ENCODE measurements around the gene AKR1C2.
"Not testable (repeated sequence)": the region's sequence is repeated elsewhere in the genome, so short reads cannot be mapped to it uniquely, and the experiment has no call there.

The AKR1C2 gene

DNA sequence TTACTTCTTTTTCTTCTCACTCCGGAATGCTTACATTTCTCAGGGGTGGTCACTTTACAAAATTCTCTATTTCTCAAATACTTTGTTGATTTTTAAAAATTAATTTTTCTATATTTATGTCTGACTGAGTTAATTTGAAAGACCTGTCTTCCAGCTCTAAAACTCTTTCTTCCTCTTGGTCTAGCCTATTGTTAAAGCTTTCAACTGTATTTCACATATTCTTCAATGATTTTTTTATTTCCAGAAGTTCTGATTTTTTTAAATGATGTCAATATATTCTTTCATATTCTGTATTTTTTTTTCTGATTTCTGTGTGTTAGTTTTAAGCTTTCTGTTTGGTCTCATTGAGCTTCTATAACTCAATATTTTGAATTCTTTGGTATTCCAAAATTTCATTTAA, 27.3 kb upstream of the AKR1C2 start:
- no peak for DNase-seq (ENCODE audit: low read depth, low spot score)
- no peak overlapping the region for H3K27ac ChIP-seq

DNA sequence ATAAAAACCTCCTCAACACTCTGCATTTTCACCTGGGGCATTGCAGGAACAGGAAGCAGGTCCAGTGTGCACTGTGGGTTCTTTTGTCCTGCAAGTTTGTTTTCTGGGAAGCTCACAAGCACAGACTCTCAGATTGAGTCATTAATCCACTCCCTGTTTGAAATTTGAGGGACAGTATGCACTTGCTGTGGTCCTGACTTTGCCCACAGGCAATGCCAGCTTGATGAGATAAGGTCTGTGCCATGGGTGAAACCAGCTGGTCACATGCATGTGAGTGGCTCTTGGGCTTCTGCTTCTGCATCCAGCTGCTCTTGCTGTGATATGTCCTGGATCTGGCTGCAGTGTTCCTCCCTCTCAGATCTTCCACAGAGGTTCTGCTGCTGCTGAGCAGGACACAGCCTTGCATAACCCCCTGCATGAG, 21.8 kb upstream of the AKR1C2 start:
- not testable (repeated sequence) for DNase-seq (ENCODE audit: low read depth, low spot score)
- peak overlapping the region; percentile 14 for H3K27ac ChIP-seq

DNA sequence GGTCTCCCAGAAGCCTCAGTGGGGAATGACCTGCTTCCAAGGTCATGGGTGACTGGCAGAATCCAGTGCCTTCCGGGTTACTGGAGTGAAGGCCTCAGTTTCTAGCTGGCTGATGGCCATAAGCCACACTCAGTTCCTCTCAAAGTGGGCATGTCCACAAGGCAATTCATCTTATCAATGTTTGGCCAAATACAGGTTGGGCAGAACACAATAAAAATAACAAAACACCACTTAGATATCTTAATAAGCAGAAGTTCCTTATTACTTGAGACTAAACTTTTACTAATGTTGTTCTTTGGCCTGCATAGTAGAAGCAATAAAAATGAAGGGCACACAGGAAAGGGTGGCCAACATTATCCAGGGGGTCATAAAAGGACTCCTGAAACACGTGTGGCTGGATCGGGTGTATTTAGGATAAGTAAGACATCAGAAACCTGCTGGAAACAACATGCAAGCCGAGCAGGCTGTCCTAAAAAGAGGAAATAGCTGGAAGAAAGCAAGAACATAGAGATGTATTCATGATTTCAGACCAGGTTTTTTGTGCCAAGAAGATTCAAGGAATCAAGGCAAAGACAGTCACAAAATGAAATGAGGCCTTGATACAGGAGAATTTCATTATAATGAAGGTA, 19.6 kb upstream of the AKR1C2 start:
- H3K27ac ChIP-seq, result no peak overlapping the region
- no peak for DNase-seq (ENCODE audit: low read depth, low spot score)

DNA sequence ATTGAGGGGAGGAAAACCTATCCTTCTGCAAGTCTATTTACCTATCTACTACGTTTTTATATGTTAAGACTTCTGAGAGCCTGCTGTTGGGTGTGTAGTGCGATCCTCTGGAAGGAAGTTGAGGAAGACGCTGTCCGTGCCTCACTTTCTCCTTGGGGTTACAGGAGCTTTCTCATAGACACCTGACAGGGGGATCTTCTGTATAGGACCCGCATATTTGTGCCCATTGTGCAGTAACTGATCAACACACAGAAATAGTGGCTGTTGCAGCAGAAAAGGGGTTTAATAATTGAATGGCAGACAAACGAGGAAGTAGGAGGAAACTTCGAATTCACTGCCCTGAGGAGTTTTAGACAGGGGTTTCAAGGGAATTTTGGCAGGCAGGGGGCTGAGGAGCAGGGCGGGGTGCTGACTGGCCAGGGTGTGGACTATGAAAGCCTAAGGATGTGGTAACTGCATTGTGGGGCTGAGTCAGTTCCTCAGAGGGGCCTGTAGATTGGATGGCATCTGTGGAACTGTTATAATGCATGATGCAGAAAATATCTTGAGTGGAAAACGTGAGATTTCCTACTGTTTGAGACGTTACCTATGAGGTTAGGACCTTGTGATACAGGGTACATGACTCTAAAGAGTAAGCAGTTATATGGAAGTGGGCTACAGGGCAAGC, 18.1 kb upstream of the AKR1C2 start:
- not testable (repeated sequence) for DNase-seq (ENCODE audit: low read depth, low spot score); H3K27ac ChIP-seq

DNA sequence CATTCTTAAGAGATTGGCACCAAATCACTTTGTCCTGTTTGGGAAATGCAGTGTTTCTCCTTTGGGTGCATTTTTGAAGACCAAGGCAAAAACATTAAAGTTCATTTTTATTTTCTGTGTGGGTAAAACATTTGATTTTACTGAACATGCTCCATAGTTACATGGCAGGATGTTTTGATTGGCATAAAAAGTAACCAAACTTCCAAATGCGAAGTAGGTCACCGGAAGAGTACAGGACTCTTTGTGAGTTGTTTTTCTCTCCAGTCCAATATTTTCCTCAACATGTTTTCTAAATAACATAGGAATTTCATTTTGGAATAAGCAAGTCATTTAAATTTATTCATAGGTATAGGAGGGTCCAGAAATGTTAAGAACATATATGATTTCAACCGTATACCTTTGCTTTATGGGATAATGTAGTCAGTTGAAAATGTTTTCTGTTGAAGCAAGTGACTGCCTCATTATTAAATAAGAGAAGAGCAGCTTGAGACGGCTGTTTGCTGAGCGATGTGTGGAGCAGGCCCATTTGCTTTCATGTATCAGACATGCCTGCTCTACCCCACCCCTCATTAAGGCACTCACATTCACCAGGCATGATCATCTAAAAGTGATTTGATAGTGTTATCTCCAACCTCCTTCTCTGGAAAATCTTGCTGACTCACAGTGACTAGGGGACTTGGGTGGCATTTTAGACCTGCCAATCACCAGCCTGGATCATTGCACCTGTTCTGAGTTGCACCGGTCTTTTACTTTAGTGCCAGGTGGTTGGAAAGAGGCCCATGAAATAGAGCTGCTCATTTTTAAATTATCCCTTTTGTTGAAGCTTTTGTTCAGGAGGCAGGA, 16.3 kb upstream of the AKR1C2 start:
- H3K27ac ChIP-seq, result peak overlapping the region; percentile 23
- DNase-seq (ENCODE audit: low read depth, low spot score), result not testable (repeated sequence)

DNA sequence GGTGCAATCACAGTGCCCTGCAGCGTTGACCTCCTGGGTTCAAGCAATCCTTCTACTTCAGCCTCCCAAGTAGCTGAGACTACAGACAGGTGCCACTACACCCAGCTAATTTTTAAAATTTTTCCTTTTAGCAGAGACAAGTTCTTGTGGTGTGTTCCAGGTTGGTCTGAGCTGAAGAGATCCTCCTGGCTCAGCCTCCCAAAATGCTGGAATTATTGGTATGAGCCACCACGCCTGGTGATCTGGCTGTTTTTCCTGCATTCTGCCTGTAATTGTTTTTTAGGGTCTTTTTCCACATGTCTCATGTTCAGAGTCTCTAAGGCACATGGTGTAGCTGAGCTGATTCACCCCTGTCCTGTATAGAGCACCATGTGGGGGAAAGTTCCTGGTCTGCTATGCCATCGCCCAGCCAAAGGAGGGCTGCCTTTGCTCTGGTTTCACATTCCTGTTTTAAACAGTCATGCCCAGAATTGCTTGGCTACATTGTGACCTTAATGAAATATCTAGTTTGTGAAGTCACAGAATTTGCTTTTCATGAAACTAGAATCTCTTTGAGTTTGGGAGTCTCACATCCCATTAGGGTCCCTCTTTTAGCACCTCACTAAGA, 15.1 kb upstream of the AKR1C2 start:
- DNase-seq (ENCODE audit: low read depth, low spot score), result not testable (repeated sequence)
- H3K27ac ChIP-seq, result peak overlapping the region; percentile 23

DNA sequence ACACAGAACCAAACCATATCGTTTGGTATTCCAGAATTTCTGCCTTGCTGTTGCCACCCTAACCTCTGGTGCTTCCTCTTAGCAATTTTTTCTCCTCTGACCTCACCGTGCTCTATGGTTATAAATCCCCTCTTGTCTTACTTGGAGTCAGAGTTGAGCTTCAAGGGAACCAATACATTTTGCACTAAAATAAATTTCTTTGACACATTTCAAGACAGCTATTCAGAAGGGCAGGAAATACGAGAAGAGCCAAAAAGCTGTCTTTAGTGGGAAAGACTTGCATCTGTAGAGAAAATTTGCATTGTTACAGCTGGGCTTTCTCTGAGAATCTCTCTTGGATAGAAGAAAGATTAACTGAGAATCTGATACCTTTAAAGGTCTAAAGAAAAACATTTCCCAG, 14.5 kb upstream of the AKR1C2 start:
- no peak overlapping the region for H3K27ac ChIP-seq
- DNase-seq (ENCODE audit: low read depth, low spot score), result no peak

DNA sequence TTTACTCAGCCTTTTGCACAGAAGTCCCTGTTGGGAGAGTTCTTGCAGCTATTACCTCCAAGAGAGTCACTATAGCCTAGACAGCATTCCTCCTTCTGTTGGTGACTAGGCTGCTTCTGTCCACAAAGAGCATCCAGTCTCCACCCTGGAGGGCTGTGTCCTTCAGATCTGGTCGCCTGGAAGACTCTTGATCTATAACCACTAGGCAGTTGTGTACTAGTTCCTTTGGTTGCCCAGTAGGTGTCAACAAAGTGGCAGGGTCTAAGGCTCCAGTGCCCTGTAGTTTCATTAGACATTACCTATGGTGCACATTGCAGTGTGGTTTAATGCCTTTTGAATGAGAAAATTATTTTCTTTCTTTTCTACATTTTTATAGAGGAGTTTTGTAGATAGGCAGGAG, 11.3 kb upstream of the AKR1C2 start:
- DNase-seq (ENCODE audit: low read depth, low spot score), result no peak
- H3K27ac ChIP-seq, result no peak overlapping the region

DNA sequence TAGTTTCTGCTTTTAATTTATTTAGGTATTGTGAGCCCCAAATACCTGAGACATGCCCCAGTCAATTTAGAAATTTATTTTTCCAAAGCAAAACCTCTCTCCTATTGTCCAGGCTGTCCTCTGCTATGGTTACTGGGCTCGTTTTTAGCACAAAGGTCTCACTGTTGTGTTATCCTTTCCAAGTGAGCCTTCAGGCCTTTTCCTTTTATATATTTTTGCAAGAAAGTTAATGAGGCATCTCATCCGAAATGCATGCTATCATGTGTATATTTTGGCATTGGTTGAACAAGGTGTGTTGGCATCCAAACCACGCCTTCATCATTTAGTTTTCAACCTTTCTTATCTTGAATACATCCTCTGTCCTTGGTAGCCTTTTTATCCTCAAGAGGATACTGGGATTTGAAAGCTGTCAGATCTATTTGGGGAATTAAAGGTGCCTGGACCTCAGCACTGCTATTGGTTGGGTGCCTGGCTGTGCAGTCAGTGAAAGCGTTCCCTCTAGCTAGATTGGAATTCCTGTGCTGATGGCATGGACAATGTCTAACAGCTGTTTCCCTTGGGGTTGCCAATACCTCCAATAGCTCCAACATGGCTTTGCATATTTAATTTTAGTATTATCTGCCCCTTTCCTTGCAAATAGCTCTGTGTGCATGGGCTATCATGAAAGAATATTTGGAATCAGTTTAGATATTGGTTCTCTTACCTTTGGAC, 10.7 kb upstream of the AKR1C2 start:
- DNase-seq (ENCODE audit: low read depth, low spot score), result not testable (repeated sequence)

DNA sequence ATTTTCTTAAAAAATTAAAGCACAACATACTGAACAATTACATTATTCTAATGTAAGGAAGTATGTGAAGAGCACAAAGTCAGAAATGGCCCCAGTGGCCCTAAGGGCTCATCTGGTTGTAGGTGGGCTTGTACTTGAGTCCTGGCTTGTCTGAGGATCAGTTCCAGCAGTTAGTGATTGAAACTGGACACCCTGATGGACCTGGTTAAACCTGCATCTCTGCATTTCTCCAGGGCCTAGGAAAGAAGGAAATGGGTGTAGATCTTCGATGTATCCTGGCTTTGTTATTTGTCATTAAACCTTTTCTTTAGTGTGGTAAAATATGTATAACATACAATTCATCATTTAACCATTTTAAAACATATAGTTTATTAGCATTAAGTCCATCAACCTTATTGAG, 9.7 kb upstream of the AKR1C2 start:
- no peak for DNase-seq (ENCODE audit: low read depth, low spot score)
- no peak overlapping the region for H3K27ac ChIP-seq

More for the DNA sequence above, 10.7 kb upstream of the AKR1C2 start:
- H3K27ac ChIP-seq, result not testable (repeated sequence)

DNA sequence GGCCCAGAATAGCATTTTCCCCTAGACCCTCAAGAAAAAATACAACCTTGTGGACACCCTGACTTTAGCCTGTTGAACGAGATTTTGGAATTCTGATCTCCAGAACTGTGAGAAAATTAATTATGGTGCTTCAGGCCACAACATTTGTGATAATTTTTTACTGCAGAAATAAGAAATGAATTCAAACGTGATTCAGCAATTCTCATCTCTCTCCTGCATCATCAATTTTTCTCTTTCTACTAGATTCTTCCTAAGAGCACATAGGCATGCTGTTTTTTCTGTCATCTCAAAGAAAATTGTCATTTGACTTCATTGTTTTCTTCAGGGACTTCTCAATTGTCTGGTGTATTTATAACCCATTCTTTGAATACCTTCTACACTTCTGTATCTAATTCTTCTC, 8.9 kb upstream of the AKR1C2 start:
- DNase-seq (ENCODE audit: low read depth, low spot score), result no peak

DNA sequence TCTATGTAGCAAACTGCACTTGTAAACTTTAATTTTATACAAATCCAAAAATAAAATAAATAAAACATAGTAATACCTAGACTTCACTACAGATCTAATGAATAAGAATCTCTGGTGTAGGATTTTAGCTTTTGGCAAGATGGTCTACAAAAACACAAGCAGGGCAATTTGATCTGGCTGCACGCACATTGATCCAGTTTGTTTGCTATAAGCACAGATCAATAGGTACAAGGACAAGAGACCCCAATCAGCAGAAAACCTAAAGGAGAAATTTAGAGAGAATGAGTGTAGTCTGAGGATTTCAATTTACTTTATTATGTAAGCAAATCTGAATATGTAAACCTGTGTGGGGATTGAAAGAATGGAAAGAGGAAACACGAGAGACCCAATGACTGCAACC, 7.7 kb upstream of the AKR1C2 start:
- not testable (repeated sequence) for H3K27ac ChIP-seq; DNase-seq (ENCODE audit: low read depth, low spot score)

More for the DNA sequence above, 8.9 kb upstream of the AKR1C2 start:
- H3K27ac ChIP-seq, result no peak overlapping the region

DNA sequence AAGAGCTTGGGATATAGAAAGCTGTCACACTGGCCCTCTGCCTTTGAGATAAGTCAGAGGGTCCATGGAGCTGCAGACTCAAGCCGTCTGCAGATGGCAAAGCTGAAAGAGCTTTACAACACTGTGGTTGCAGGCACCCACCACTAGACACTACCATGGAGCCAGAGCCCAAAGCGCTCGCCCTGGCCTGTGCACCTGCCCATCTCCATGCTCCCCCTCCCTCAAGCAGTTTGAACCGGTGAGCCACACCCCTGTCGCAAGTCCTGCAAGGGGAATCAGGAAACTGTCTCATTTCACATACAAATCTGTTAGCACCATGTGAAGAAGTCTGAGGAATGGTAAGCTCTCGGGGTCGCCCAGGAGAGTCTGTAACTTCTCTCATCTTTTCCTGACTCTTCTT, 6.4 kb upstream of the AKR1C2 start:
- H3K27ac ChIP-seq; DNase-seq (ENCODE audit: low read depth, low spot score): not testable (repeated sequence)

DNA sequence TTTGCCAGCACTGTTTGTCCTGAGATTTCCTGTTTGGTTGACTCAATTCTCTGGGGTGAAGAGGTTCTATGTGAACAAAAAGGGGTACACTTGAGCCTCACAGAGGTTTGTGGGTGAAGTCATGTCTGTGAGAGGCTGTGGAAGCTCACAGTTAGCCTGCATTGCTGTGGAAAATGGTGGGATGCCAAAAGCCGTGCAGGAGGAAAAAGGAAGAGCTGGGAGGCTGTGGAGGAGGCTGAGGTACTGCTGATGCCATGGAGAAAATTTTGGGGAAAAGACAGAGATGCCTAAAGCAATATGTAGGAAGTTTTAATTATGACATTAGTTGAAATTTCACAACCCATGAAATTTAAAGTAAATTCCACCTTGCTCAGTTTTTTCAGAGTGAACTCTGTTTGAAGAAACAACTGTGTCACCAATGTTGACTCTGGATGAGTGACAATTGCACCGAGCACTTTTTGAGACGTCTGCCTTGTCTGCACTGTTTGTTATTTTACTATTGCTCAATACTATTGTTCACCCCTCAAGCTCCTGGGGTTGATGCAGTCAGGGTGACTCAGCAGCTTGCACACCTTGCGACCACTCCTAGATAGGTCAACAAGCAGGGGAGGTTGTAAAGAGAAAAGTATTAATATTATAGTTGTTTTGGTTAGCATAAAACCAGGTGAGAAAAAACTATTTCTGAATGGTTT, 5.3 kb upstream of the AKR1C2 start:
- DNase-seq (ENCODE audit: low read depth, low spot score), result peak; percentile 53
- H3K27ac ChIP-seq, result peak overlapping the region; percentile 45

DNA sequence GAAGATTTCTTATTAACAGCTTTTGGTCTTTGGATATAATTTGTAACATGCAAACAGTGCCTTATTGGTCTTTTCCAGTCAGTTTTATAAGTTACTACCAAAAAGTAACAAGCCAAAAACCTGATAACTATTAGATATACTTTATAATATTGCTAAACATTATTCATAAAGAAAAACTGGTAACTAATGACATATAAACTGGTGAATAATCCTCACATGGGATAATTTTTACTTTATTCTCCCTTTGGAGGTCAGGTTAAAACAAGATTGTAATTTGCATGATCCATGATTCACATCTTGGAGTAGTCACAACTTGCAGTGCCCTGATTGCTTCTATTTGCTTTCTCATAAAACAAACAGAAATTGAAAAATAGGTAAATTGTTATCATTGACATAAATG, 844 bp upstream of the AKR1C2 start:
- not testable (repeated sequence) for DNase-seq (ENCODE audit: low read depth, low spot score)
- peak overlapping the region; percentile 91 for H3K27ac ChIP-seq

DNA sequence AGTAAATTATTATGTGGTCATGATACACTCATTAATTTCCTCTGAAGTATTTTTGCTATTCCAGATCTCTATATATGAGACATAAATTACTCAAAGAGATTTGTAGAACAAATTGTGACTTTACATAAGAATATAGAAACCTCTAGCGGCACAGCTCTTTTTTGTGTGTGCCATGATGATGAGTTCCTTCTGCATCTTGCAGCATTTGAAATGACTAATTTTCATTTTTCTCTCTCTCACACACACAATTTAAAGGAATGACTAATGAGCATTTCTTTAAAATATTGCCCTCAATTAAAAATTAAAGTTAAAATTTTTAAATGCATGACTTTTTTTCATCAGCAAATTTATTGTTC, 351 bp upstream of the AKR1C2 start:
- not testable (repeated sequence) for DNase-seq (ENCODE audit: low read depth, low spot score)
- peak overlapping the region; percentile 91 for H3K27ac ChIP-seq

DNA sequence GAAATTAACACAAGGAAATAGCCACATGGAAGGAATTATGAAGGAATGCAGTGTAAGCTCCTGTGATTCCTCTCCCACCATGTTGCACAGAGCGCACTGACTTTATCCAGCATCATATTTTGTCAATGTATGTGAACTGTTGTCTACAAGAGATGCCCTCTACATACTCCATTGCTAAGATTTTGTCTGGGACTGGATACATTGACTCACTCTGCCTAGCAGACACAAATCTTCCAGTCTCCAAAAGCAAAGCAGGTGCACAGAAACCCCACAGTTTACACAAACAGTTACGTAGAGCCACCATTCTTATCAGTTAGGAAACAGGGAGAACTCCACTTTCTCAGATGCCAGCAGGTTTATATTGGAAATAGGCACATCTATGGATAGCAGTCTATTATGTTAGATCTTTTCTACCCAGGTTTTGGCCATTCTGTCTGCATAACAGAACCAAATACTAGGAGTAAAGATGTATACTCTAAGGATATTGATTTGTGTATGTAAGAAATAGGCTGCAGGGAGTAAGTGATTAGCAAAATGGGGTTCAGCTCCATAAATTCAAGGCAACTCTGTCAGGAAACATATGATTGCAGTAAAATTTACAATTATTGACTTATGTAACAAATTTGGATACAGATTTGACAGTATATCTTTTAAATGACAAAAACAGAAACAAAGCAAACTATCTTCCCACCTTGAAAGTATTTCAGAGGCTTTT, 1.5 kb downstream of the AKR1C2 start:
- no peak overlapping the region for H3K27ac ChIP-seq
- no peak for DNase-seq (ENCODE audit: low read depth, low spot score)

DNA sequence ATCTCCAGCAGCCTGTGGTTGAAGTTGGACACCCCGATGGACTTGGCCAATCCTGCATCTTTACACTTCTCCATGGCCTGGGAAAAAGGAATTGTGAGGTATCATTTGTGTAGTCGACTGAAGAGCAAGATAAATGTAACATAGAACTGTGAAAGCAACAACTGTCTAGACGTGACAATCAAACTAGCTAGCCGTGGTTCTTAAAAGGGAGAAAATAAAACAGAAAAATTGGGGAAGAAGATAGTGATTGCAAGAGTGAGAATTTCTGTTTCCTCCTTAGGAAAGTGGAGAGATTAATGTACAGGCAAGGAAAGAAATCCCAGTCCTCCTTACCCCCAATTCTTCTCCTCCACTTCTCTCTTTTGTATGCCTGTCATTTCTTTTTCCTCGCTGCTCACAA, 5.0 kb downstream of the AKR1C2 start:
- no peak overlapping the region for H3K27ac ChIP-seq
- DNase-seq (ENCODE audit: low read depth, low spot score), result no peak

DNA sequence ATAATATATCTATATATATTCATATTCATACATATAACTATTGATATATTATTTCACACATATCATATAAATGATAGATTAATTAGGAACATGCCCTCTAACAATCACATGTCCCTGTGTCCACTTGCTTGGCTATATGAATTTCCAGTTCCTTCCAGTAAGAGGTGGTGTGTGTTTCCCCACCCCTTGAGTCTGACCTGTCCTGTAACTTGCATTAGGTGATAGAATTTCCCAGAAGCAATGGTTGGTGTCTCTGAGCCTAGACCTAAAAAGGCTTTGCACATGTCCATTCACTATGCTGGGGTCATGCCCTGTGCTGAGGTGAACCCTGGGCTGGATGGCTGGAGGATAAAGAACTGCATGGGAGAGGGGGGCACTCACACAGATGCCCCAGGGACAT, 9.4 kb downstream of the AKR1C2 start:
- H3K27ac ChIP-seq; DNase-seq (ENCODE audit: low read depth, low spot score): not testable (repeated sequence)

Data from epithelial cell of prostate (primary cell).